ENCODE measurements around the gene SOHLH1. TPM values are rescaled to one million over a fixed set of nuclear protein-coding genes. Genes with fewer than 3 reads are reported as not detected.

Gene SOHLH1
- total RNA-seq, 1 donor from 2014 or later = not detected

DNA sequence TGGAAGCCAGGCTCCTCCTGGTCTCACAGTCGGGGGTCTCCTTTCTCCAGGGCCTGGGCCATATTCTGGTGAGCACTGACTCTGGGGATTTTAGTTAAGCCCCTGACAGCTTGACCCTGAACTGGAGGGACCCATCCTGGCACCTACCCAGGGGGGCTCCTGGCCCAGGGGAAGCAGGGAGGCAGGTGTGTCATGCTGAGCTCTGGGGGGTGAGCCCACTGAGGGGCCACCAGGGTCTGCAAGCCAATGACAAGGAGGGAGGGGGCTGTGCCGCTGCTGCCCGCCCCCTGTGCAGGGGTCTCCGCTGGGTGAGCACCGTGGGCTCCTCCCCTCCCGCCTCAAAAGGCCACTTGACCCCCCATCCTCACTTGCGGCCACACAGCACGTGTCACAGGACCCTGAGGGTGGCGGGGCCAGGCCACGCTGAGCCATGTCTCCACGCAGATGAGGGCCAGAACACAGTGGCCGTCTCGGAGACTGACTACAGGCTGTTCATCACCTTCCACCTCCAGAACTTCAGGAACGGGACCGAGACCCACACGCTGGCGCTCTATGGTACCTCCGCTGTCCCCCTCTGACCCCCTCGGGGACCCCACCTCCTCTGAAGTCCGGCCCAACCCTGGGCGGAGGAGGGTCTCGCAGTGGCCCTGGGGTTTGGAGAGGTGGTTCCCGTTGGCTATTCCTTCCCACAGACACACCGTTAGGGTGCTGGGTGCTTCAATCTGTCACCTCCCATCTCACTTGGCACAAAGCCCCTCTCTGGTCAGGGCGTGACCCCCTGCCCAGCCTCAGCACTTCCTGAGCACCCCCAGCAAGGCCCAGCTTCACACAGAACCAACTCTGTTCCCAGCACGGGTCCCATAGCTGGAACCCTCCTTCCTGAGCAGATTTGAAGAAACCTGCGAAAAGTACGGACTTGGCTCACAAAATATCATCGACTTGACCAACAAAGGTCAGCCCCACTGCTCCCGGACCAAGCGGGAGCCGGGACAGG lies 34.2 kb downstream of the SOHLH1 start:
- peaks cover 7% of the 10 kb centered on the region for H3K27me3 ChIP-seq
- H3K27ac ChIP-seq = no peak overlapping the region
- H3K36me3 ChIP-seq = no peaks in the 10 kb centered on the region
- TF ChIP-seq, protein P1, sequence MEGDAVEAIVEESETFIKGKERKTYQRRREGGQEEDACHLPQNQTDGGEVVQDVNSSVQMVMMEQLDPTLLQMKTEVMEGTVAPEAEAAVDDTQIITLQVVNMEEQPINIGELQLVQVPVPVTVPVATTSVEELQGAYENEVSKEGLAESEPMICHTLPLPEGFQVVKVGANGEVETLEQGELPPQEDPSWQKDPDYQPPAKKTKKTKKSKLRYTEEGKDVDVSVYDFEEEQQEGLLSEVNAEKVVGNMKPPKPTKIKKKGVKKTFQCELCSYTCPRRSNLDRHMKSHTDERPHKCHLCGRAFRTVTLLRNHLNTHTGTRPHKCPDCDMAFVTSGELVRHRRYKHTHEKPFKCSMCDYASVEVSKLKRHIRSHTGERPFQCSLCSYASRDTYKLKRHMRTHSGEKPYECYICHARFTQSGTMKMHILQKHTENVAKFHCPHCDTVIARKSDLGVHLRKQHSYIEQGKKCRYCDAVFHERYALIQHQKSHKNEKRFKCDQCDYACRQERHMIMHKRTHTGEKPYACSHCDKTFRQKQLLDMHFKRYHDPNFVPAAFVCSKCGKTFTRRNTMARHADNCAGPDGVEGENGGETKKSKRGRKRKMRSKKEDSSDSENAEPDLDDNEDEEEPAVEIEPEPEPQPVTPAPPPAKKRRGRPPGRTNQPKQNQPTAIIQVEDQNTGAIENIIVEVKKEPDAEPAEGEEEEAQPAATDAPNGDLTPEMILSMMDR (IDR thresholded peaks at IDR 0.05) = no peak
- intact Hi-C loops (cut with DNase I) = no loop called here
- H3K4me3 ChIP-seq = no peak overlapping the region
- DNase-seq = no peak
- no peaks in the 10 kb centered on the region for H3K9me3 ChIP-seq
- H3K4me1 ChIP-seq = no peaks in the 10 kb centered on the region
- no peak for ATAC-seq

DNA sequence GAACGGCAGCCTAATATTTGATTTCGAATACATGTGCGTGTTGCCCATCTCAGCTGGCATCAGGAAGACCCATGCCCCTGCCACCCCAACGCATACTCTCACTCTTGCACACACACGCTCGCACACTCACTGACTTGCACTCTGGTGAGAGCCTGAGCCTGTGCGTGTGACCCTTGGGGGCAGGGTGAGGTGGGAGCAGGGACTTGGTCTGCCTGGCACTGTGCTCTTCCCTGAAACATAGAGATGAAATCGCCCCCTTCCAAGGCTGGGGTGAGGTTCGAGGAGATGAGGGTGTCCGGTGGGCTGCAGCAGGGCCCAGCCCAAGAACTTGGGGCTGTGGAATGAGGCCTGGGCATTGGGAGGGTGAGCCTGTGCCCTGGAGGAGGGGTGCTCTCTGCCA lies 35.0 kb downstream of the SOHLH1 start:
- intact Hi-C loops (cut with DNase I) = no loop called here
- no peaks in the 10 kb centered on the region for H3K9me3 ChIP-seq
- H3K4me3 ChIP-seq = no peak overlapping the region
- ATAC-seq (no peak), DNase-seq (no peak)
- no peaks in the 10 kb centered on the region for H3K36me3 ChIP-seq
- TF ChIP-seq, protein P1 (IDR thresholded peaks at IDR 0.05) = no peak
- no peaks in the 10 kb centered on the region for H3K4me1 ChIP-seq
- H3K27ac ChIP-seq = no peak overlapping the region
- peaks cover 7% of the 10 kb centered on the region for H3K27me3 ChIP-seq

DNA sequence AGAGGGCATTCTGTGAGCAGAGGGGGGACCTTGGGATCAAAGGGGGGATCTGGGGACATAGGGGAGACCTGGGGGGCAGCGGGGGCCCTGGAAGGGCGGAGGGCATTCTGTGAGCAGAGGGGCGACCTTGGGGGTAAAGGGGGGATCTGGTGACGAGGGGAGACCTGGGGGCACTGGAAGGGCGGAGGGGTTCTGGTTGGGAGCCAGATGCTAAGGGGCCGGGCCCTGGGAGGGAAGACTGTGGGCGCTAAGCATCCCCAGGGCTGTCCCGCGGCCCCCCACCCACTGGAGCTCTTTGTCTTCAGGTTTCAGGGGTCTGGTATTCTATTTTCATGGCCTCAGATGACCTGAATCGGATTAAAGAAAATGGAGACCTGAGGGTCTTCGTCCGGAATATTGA lies 35.4 kb downstream of the SOHLH1 start:
- DNase-seq (no peak), ATAC-seq (no peak)
- intact Hi-C loops (cut with DNase I) = no loop called here
- TF ChIP-seq, protein P1 (IDR thresholded peaks at IDR 0.05) = no peak
- Histone ChIP-seq H3K36me3 (no peaks in the 10 kb centered on the region), H3K4me3 (no peak overlapping the region), H3K27ac (no peak overlapping the region), H3K27me3 (peaks cover 7% of the 10 kb centered on the region), H3K4me1 (no peaks in the 10 kb centered on the region), H3K9me3 (no peaks in the 10 kb centered on the region)

DNA sequence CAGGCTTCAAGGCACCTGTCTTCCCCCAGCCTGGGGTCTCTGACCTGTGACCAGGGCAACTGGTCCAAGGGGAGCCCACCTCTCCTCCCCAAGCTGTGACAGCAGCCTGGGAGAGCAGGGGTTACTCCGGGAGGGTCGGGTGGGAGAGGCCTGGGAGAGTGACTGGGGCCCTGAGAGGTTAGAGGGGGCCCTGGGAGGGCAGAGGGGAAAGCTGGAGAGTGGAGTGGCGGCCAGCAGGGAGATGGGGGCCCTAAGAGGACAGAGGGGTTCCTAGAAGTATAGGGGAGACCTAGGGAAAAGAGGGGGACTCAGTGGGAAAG lies 35.9 kb downstream of the SOHLH1 start:
- TF ChIP-seq, protein P1 (IDR thresholded peaks at IDR 0.05) = no peak
- Histone ChIP-seq H3K9me3 (no peaks in the 10 kb centered on the region), H3K4me3 (no peak overlapping the region), H3K27ac (no peak overlapping the region), H3K36me3 (no peaks in the 10 kb centered on the region), H3K27me3 (peaks cover 7% of the 10 kb centered on the region), H3K4me1 (no peaks in the 10 kb centered on the region)
- DNase-seq (no peak), ATAC-seq (no peak)
- intact Hi-C loops (cut with DNase I) = no loop called here

DNA sequence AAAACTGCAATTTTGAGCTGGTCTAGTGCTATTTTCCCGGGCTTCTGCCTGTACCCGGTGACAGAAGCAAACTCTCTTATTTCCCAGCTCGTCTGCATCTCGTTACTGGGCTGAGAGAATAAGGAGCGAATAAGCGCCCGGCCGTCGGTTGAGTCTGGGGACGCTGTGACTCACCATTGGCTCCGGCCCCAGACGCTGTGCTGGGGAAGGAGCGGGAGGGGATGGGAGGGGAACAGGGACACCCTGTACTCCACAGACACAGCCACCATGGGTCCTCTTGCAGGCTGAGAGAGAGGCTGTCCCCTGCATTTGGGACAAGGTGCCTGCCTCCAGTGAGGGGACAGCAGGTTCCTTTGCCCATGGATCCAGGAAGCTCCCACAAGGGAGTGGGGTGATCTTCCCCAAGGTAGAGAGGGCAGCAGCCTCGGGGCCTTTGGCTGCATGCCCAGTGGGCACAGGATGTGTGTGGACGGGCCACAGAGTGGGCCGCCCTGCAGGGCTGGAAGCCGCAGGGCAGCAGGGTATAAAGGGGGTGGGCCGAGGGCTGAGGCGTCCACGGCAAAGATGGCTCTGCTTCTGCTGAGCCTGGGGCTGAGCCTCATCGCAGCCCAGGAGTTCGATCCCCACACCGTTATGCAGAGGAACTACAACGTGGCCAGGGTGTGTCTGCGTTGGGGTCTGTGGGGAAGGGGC lies 36.4 kb downstream of the SOHLH1 start, which contains the start of gene LCN9:
TSS of gene LCN9 (plus strand) at position 552 of the 693 bp plus-strand sequence. CDS start at position 565, 13 bp downstream.
- TF ChIP-seq, protein P1 (IDR thresholded peaks at IDR 0.05) = no peak
- H3K27me3 ChIP-seq = peaks cover 7% of the 10 kb centered on the region
- no peak within 1 kb of the TSS for H3K4me3 ChIP-seq
- DNase-seq = no peak
- no peak within 1 kb of the TSS for H3K27ac ChIP-seq
- intact Hi-C loops (cut with DNase I) = no loop called here
- H3K4me1 ChIP-seq = no peaks in the 10 kb centered on the region
- no peaks in the 10 kb centered on the region for H3K9me3 ChIP-seq
- ATAC-seq = no peak
- no peaks in the 10 kb centered on the region for H3K36me3 ChIP-seq

Measured in upper lobe of right lung (tissue), 1 donor.